HCT116 (cell line): ENCODE data around the gene NT5DC2.

Source experiments
- CBX3 ChIP-seq: IDR thresholded peaks from 2 replicates; pipeline ENCODE4 v1.6.1; 2012; ENCODE audit warnings: low read depth
- CEBPB ChIP-seq: IDR thresholded peaks from 2 replicates; pipeline ENCODE4 v1.6.1; 2012; ENCODE audit warnings: low read depth
- CTCF ChIP-seq, 3 experiments: fragments of 200-600 bp in 1 of 3; sonication (generic) in 1 of 3; IDR thresholded peaks in 2 of 3; conservative IDR thresholded peaks in 1 of 3; 2 replicates each; pipeline ENCODE4 v1.5.1; 2012 to 2017; ENCODE audit warnings: low read depth in 2 of 3, low read length in 2 of 3, antibody characterized with exemption in 1 of 3, borderline replicate concordance in 1 of 3, control low read depth in 1 of 3, mild to moderate bottlenecking in 1 of 3, mixed read lengths in 1 of 3, mixed run types in 1 of 3, moderate library complexity in 1 of 3; ENCODE audit not compliant: insufficient read depth in 1 of 3
- EGR1 ChIP-seq: IDR thresholded peaks from 2 replicates; pipeline ENCODE4 v1.6.1; 2012; ENCODE audit warnings: low read depth
- EZH2 ChIP-seq: fragments of 200-600 bp; sonication (generic); IDR thresholded peaks from 2 replicates; pipeline ENCODE4 v1.6.1; 2017; ENCODE audit warnings: antibody characterized with exemption, mixed run types
- MAX ChIP-seq: IDR thresholded peaks from 2 replicates; pipeline ENCODE4 v1.6.1; 2012
- POLR2A ChIP-seq: IDR thresholded peaks from 2 replicates; pipeline ENCODE4 v1.7.0; 2011; ENCODE audit warnings: borderline replicate concordance; ENCODE audit not compliant: insufficient read depth, insufficient read length; ENCODE audit errors: extremely low read depth
- POLR2AphosphoS5 ChIP-seq: IDR thresholded peaks from 2 replicates; pipeline ENCODE4 v1.6.1; 2011; ENCODE audit warnings: mild to moderate bottlenecking, low read depth, low read length, moderate library complexity
- REST ChIP-seq: IDR thresholded peaks from 2 replicates; pipeline ENCODE4 v1.6.1; 2012; ENCODE audit warnings: low read depth
- SP1 ChIP-seq: IDR thresholded peaks from 2 replicates; pipeline ENCODE4 v1.6.1; 2012; ENCODE audit warnings: low read depth
- ZBTB33 ChIP-seq: IDR thresholded peaks from 2 replicates; pipeline ENCODE4 v1.6.1; 2011; ENCODE audit warnings: mild to moderate bottlenecking, low read length, moderate library complexity; ENCODE audit not compliant: insufficient replicate concordance; ENCODE audit errors: extremely low read depth
- ZNF274 ChIP-seq: fragments of 200-500 bp; sonication (Bioruptor generic); IDR thresholded peaks from 2 replicates; pipeline ENCODE4 v1.6.1; 2014; ENCODE audit warnings: mild to moderate bottlenecking, low read depth, low read length, inconsistent platforms

- TF ChIP-seq REST, result no peak
- no peak for TF ChIP-seq CTCF (IDR thresholded peaks at IDR 0.05 in 2 of 3, conservative IDR thresholded peaks at IDR 0.05 in 1 of 3; ENCODE audit: borderline replicate concordance in 1 of 3, insufficient read depth in 1 of 3, low read depth in 2 of 3, low read length in 2 of 3)
- no peak for TF ChIP-seq POLR2AphosphoS5
- no peak for TF ChIP-seq POLR2A
- no peak for TF ChIP-seq CBX3
- TF ChIP-seq ZNF274, result no peak
- TF ChIP-seq EGR1, result no peak
- no peak for TF ChIP-seq SP1
- TF ChIP-seq EZH2, result no peak
- TF ChIP-seq CEBPB, result no peak
- no peak for TF ChIP-seq MAX
- no peak for TF ChIP-seq ZBTB33
Measured at GRCh38 chr3:52558436-52558835, 24.8 kb upstream of the NT5DC2 start.
